Activated CD4-positive, alpha-beta memory T cell treated with anti-CD3 and anti-CD28 coated beads for 36 hours (primary cell): ENCODE results near the gene ZDHHC12. TPM values are rescaled to one million over a fixed set of nuclear protein-coding genes. Genes with fewer than 3 reads are reported as not detected.
A peak's percentile ranks its signal among the peaks of the same experiment; 100 is the strongest.
"Not testable (repeated sequence)": the region's sequence is repeated elsewhere in the genome, so short reads cannot be mapped to it uniquely, and the experiment has no call there.

ENCODE experiments used
- CTCF ChIA-PET: fragments of 350-600 bp; sonication (Branson Sonifier 250); formaldehyde crosslinking; loops from one replicate; lab custom pipeline; 2021; ENCODE audit warnings: antibody characterized with exemption, inconsistent platforms; lab: Charles Lee
- POLR2A ChIA-PET: fragments of 350-600 bp; sonication (Branson Sonifier 250); formaldehyde crosslinking; loops from one replicate; lab custom pipeline; 2021; ENCODE audit warnings: antibody characterized with exemption; lab: Charles Lee
- DNase-seq: peaks from one replicate; pipeline ENCODE4 v3.0.0-alpha.2; 2020
- H3K27ac Mint-ChIP-seq: one replicate; pipeline ENCODE4 v1.8.0; 2021; ENCODE audit warnings: mixed read lengths
- H3K27me3 Mint-ChIP-seq: one replicate; pipeline ENCODE4 v1.8.0; 2021; ENCODE audit warnings: mixed read lengths
- H3K36me3 Mint-ChIP-seq: one replicate; pipeline ENCODE4 v1.8.0; 2021; ENCODE audit warnings: mixed read lengths
- H3K4me1 Mint-ChIP-seq: one replicate; pipeline ENCODE4 v1.8.0; 2021; ENCODE audit warnings: low read depth, mixed read lengths
- H3K4me3 Mint-ChIP-seq: one replicate; pipeline ENCODE4 v1.8.0; 2021; ENCODE audit warnings: mild to moderate bottlenecking, mixed read lengths
- H3K9me3 Mint-ChIP-seq: one replicate; pipeline ENCODE4 v1.8.0; 2021; ENCODE audit warnings: mixed read lengths
- intact Hi-C: fragments of 100-400 bp; cut with micrococcal nuclease; formaldehyde crosslinking; loops from one replicate; pipeline ENCODE4 v1.15.1; 2023
- total RNA-seq, 2 experiments: library from RNA; stranded (reverse); gene quantifications; one replicate each; pipeline ENCODE4 v1.2.3, GENCODE V29; 2021

ZDHHC12 gene
- total RNA-seq, 2 experiments from 2014 or later: 65.8 to 68.7 TPM

DNA sequence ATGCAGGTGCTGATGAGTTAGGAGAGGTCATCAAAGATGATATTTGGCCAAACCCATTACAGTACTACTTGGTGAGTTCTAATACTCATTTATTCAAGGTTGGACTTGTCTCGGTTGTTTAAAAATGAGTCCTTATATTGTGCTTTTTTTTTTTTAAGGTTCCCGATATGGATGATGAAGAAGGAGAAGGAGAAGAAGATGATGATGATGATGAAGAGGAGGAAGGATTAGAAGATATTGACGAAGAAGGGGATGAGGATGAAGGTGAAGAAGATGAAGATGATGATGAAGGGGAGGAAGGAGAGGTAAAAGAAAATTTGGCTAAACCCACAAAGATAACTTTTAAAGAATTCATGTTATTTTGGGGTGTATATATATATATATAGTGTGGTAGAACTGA, 30.2 kb downstream of the ZDHHC12 start:
- H3K4me3 Mint-ChIP-seq, H3K9me3 Mint-ChIP-seq, intact Hi-C loops, H3K27ac Mint-ChIP-seq, DNase-seq, H3K27me3 Mint-ChIP-seq: not testable (repeated sequence)
- Mint-ChIP-seq H3K4me1 (peaks cover 20% of the 10 kb centered on the region), H3K36me3 (peaks cover 46% of the 10 kb centered on the region)
- ChIA-PET POLR2A (interaction anchor here (0.6 to 1.5 kb wide), 2 partner anchors 10 to 576 kb away, joined by 4 to 6 read pairs; no protein-coding TSS in a partner anchor), CTCF (interaction anchor here (3.3 kb wide), 1 partner anchor 9 kb away, joined by 20 read pairs; the partner anchor contains the start of gene PKN3)

DNA sequence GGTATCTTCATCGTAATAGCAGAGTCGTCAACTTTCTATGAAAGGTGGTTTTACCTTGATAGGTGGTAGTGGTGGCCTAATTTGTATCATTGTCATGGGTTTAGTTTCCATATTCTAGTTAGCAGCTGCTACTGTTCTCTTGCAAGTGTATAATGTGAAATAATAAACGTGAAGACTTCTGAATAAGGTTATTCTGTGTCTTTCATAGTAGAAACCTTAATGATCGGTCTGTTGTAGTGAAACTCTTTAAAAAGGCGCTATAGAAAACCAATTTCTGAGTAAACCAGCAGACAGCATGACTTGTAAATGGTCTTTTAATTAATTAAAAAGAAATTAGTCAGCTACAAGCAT, 33.3 kb downstream of the ZDHHC12 start:
- POLR2A ChIA-PET: interaction anchor here (1.3 to 2.2 kb wide), 2 partner anchors 11 to 355 kb away, joined by 4 to 9 read pairs; partner anchors contain the start of gene PKN3

DNA sequence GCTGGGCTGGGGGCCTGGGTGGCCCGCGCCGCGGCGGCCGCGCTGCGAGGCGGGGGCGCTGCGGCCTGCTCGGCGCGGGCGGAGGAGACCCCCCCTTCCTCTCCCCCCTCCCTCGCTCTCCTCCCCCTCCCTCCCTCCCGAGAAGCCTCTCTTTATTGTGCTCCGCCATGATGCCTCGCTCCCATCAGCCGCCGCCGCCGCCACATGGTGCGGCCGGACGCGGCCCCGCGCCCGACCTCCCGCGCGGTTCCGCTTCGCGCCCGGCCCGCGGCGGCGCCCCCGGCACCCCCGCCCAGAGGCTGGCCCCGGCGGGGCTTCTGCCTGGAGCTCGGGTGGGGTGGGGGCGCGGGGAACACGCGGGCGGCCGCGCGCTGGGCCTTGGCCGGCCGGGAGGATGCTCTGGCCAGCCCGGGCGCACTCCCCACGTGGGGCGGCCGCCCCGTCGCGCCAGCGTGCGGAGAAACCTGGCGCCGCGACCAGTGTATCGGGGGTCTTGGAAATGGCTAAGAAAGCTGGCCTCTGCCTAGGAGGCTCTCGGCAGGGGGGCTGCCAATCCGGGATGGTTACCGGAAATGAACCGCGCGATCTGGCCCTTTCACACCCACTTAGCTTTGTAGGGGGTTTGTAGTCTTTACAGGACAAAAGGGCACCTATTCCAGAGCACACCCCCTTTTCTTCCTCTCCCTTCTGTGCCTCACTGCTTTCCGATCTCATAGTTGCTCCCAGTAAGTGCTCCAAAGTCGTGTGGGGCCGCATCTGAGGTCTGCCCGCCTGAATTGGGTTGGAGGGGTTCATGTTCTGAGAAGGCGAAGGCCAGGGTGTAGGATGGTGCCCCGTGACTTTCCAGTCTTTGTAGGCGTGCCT, 33.9 kb downstream of the ZDHHC12 start:
- Mint-ChIP-seq H3K9me3 (no peaks in the 10 kb centered on the region), H3K4me1 (peaks cover 49% of the 10 kb centered on the region), H3K36me3 (peaks cover 38% of the 10 kb centered on the region), H3K27me3 (no peaks in the 10 kb centered on the region), H3K27ac (peak overlapping the region; percentile 95), H3K4me3 (peak overlapping the region; percentile 96)
- peak; percentile 60 for DNase-seq
- POLR2A ChIA-PET: interaction anchor here (0.9 to 2.2 kb wide), 6 partner anchors 7 to 354 kb away, joined by 3 to 9 read pairs (median 4); partner anchors contain the start of gene PKN3
- intact Hi-C loops: loop anchor here (1.0 to 5.0 kb wide), 4 partner anchors 12 to 257 kb away; partner anchors contain the start of genes DOLK, NUP188, PKN3 and SPTAN1
- CTCF ChIA-PET: interaction anchor here (0.6 to 2.6 kb wide), 4 partner anchors 10 to 128 kb away, joined by 3 to 6 read pairs (median 4); partner anchors contain the start of genes ENDOG and PKN3

More for the DNA sequence above, 33.3 kb downstream of the ZDHHC12 start:
- Mint-ChIP-seq H3K9me3 (no peaks in the 10 kb centered on the region), H3K27me3 (no peaks in the 10 kb centered on the region), H3K4me3 (peak overlapping the region; percentile 96), H3K4me1 (peaks cover 43% of the 10 kb centered on the region), H3K27ac (peak overlapping the region; percentile 95), H3K36me3 (peaks cover 38% of the 10 kb centered on the region)
- DNase-seq: no peak
- CTCF ChIA-PET: interaction anchor here (0.6 to 2.6 kb wide), 4 partner anchors 10 to 127 kb away, joined by 3 to 6 read pairs (median 4); partner anchors contain the start of genes ENDOG and PKN3
- intact Hi-C loops: loop anchor here (1.0 kb wide), 1 partner anchor 12 kb away; the partner anchor contains the start of gene PKN3

DNA sequence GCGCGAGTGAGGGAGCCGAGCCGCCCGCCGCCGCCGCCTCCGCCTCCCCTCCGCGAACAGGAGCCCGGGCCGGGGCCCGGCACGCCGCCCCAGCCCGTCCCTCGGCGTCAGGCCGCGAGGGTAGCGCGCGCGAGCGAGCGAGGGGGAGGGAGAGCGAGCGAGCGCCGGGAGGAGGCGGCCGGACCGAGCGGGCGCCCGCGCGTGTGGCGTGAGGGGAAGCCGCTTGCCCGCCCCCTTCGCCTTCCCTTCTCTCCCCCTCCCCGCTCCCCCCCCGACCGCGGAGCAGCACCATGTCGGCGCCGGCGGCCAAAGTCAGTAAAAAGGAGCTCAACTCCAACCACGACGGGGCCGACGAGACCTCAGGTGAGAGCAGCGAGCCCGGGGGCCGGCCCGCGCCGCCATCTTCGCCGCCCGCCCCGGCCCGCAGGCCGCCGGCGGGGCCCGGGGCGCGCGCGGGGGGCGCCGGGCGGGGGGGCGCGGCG, 34.6 kb downstream of the ZDHHC12 start:
- Mint-ChIP-seq H3K27ac (peak overlapping the region; percentile 66), H3K36me3 (peaks cover 33% of the 10 kb centered on the region), H3K4me1 (peaks cover 56% of the 10 kb centered on the region), H3K9me3 (no peaks in the 10 kb centered on the region), H3K4me3 (peak overlapping the region; percentile 48), H3K27me3 (no peaks in the 10 kb centered on the region)
- intact Hi-C loops: loop anchor here (1.0 to 5.0 kb wide), 3 partner anchors 35 to 258 kb away; partner anchors contain the start of genes DOLK, NUP188, SPTAN1 and ZDHHC12
- ChIA-PET POLR2A (interaction anchor here (0.6 to 2.2 kb wide), 8 partner anchors 8 to 129 kb away, joined by 3 to 9 read pairs (median 4); partner anchors contain the start of genes ENDOG and PKN3), CTCF (interaction anchor here (2.6 kb wide), 1 partner anchor 11 kb away, joined by 6 read pairs; no protein-coding TSS in a partner anchor)
- DNase-seq: peak; percentile 63

DNA sequence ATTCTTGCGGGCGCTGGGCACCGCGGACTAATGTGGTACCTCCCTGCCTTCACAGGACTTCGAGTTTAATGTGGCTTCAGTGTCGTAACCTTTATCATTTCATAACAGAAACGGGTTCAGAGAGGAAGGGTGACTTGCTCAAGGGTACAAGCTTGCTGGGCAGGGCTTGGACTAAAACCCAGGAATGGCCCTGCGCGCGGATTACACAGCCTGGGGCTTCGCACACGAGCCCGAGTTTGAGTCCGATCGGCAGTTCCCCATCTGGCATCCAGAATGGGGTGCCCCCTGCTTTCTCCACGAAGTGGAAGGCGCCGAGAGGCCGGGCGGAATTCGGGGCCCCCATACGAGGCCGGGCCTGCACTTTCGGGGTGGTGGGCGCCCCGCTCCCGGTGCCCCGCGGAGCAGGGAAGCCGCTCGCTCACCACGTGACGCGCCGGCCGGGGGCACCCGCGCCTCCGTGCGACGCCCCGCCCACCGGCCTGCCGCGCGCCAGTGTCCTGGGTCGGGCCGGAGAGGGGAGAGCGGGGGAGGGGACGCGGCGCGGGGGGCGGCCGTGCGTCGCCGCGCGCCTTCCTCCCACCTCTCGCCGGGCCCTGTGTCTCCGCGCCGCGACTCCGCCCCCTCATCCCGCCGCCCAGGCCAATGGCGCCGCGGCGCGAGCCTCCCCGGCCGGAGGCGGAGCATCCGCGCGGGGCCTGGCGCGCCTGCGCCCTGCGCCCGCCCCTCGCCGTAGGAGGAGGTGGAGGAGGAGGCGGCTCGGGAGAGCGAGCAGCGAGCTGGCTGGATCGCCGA, 35.2 kb downstream of the ZDHHC12 start, which contains the start of gene SET:
SET (plus strand) TSS at position 722 of the 792 bp plus-strand sequence. CDS start 361 bp downstream, outside the sequence.
- peaks cover 54% of the 10 kb centered on the region for H3K4me1 Mint-ChIP-seq
- peak; percentile 95 for DNase-seq
- H3K9me3 Mint-ChIP-seq: no peaks in the 10 kb centered on the region
- H3K36me3 Mint-ChIP-seq: peaks cover 32% of the 10 kb centered on the region
- peak within 1 kb of the TSS; percentile 81 for H3K4me3 Mint-ChIP-seq
- H3K27ac Mint-ChIP-seq: peak within 1 kb of the TSS; percentile 95
- POLR2A ChIA-PET: interaction anchor here (0.6 to 2.2 kb wide), 8 partner anchors 9 to 130 kb away, joined by 3 to 9 read pairs (median 4); partner anchors contain the start of genes ENDOG and PKN3
- CTCF ChIA-PET: interaction anchor here (2.6 kb wide), 1 partner anchor 12 kb away, joined by 6 read pairs; no protein-coding TSS in a partner anchor
- no peaks in the 10 kb centered on the region for H3K27me3 Mint-ChIP-seq
- intact Hi-C loops: loop anchor here (1.0 to 5.0 kb wide), 4 partner anchors 31 to 259 kb away; partner anchors contain the start of genes DOLK, NUP188, SPTAN1 and ZDHHC12

DNA sequence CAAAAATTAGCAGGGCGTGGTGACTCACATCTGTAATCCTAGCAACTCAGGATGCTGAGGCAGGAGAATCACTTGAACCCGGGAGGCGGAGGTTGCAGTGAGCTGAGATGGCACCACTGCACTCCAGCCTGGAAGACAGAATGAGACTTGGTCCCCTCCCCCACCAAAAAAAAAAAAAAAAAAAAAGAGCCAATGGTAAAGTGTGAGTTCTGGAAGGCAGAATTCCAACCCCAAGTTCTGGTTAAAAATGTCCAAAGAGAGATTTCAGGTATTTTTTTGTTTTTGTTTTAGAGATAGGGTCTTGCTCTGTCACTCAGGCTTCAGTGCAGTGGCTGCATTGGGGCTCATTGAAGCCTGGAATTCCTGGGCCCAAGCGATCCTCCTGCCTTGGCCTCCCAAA, 36.5 kb downstream of the ZDHHC12 start:
- Mint-ChIP-seq H3K4me1 (peaks cover 53% of the 10 kb centered on the region), H3K9me3 (no peaks in the 10 kb centered on the region), H3K36me3 (peaks cover 24% of the 10 kb centered on the region), H3K4me3 (peak overlapping the region; percentile 23), H3K27ac (peak overlapping the region; percentile 95), H3K27me3 (no peaks in the 10 kb centered on the region)
- intact Hi-C loops: loop anchor here (5.0 kb wide), 1 partner anchor 260 kb away; the partner anchor contains the start of genes DOLK and NUP188
- POLR2A ChIA-PET: no interaction called here
- DNase-seq: no peak
- CTCF ChIA-PET: interaction anchor here (0.6 kb wide), 1 partner anchor 212 kb away, joined by 3 read pairs; no protein-coding TSS in a partner anchor

DNA sequence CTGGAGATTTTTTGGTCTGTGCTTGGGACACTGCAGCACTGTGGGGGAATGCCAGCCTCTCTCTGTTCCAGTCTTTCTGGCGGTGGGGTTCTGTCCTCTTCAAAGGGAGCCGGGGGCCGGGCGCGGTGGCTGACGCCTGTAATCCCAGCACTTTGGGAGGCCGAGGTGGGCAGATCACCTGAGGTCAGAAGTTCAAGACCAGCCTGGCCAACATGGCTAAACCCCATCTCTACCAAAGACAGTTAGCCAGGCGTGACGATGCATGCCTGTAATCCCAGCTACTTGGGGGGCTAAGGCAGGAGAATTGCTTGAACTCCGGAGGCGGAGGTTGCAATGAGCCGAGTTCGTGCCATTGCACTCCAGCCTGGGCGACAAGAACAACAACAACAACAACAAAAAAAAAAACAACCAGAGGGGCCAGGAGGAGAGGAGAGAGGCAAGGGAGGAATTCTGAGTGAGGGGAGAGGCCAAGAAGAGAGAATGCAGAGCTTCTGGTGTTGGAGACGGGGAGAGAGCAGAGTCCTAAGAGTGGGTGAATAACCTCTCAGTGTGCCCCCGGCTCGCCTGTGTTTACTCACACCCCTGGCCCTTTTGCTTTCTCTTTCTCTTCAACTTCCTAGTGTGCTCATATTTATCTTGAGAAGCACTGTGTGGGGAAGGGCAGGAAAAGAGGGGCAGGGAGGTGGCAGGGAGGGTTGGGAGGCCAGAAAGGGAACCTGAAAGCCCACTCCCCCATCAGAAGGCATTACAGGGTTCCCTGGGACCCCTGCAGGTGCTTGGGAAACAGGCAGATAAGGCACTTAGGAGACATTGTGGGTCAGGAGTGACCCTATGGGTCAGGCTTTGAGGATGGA, 38.1 kb downstream of the ZDHHC12 start:
- CTCF ChIA-PET: no interaction called here
- peaks cover 44% of the 10 kb centered on the region for H3K4me1 Mint-ChIP-seq
- H3K36me3 Mint-ChIP-seq: peaks cover 11% of the 10 kb centered on the region
- DNase-seq: peak; percentile 70
- H3K9me3 Mint-ChIP-seq: no peaks in the 10 kb centered on the region
- peak overlapping the region; percentile 95 for H3K27ac Mint-ChIP-seq
- H3K4me3 Mint-ChIP-seq: peak overlapping the region; percentile 99
- H3K27me3 Mint-ChIP-seq: no peaks in the 10 kb centered on the region
- POLR2A ChIA-PET: interaction anchor here (1.0 kb wide), 1 partner anchor 16 kb away, joined by 3 read pairs; no protein-coding TSS in a partner anchor
- intact Hi-C loops: loop anchor here (2.0 to 5.0 kb wide), 3 partner anchors 17 to 315 kb away; partner anchors contain the start of genes DOLK, NUP188, PKN3 and URM1

DNA sequence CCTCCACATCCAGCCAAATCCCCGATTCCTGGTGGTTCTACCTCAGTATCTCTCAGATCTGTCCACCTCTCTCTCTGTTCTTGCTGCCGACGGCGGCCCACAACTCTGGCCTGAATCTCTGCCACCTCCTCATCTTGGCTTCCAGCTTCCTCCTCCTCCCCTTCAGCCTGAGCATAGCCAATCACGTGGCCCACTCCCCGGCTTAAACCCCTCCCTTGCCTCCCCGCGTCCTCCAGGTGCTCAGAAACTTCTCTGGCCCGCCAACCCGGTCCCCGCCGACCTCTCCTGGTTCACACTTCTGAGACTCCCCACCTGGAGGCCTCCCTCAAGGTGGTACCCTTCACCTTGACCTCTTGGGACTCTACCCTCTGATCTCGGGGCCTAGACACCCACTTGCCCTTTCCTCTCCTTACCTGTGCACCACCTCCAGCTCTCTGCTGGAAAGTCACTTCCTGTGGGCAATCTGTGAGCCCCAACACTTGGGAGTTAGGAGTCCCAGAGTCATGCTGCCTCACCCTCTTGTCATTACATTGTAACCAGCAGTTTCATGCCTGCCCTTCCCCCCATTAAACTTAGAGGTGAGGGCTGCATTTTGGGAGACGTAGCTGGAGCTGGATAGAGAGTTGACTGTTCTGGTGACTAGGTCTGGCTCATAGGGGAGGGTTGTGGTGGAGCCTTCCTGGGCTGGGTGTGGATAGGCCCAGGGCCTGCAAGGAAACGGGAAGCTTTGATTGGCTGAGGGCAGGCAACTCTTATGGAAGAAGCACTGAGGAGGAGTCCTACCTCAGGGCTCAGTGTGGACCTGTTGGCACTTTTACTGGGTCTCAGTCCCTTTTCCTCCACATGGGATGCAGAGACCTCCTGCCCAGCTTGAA, 39.4 kb downstream of the ZDHHC12 start:
- H3K9me3 Mint-ChIP-seq: no peaks in the 10 kb centered on the region
- POLR2A ChIA-PET: interaction anchor here (0.6 to 1.5 kb wide), 13 partner anchors 9 to 133 kb away, joined by 3 to 6 read pairs (median 3); partner anchors contain the start of genes PKN3, SPTAN1 and ZDHHC12
- peaks cover 44% of the 10 kb centered on the region for H3K4me1 Mint-ChIP-seq

DNA sequence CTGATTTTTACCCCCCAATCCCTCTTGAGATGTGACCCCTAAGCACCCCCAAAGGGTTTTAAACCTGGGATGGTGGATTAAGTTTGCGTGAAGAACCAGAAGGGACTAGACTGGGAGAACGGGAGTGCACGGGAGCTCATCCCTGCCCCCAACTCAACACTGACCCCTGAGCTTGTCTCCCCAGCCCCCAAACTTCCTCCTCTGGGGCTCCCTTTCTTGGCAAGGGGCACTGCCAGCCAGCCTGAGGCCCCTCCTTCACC, 39.9 kb downstream of the ZDHHC12 start:
- Mint-ChIP-seq H3K27ac (peak overlapping the region; percentile 95), H3K9me3 (no peaks in the 10 kb centered on the region), H3K4me1 (peaks cover 44% of the 10 kb centered on the region), H3K36me3 (peaks cover 6% of the 10 kb centered on the region), H3K4me3 (peak overlapping the region; percentile 99), H3K27me3 (no peaks in the 10 kb centered on the region)
- no peak for DNase-seq
- intact Hi-C loops: loop anchor here (1.0 to 2.0 kb wide), 3 partner anchors 19 to 313 kb away; partner anchors contain the start of genes DYNC2I2, PKN3 and URM1
- POLR2A ChIA-PET: interaction anchor here (0.6 to 1.5 kb wide), 11 partner anchors 8 to 132 kb away, joined by 3 to 6 read pairs (median 3); partner anchors contain the start of genes PKN3, SPTAN1 and ZDHHC12
- CTCF ChIA-PET: interaction anchor here (1.4 to 1.5 kb wide), 2 partner anchors 18 to 36 kb away, joined by 5 to 9 read pairs; partner anchors contain the start of gene PKN3

More for the DNA sequence above, 39.4 kb downstream of the ZDHHC12 start:
- peaks cover 6% of the 10 kb centered on the region for H3K36me3 Mint-ChIP-seq
- no peaks in the 10 kb centered on the region for H3K27me3 Mint-ChIP-seq
- H3K27ac Mint-ChIP-seq: peak overlapping the region; percentile 95
- intact Hi-C loops: loop anchor here (1.0 to 5.0 kb wide), 4 partner anchors 18 to 314 kb away; partner anchors contain the start of genes DOLK, DYNC2I2, NUP188 and PKN3
- H3K4me3 Mint-ChIP-seq: peak overlapping the region; percentile 99
- CTCF ChIA-PET: interaction anchor here (1.0 to 1.5 kb wide), 4 partner anchors 16 to 344 kb away, joined by 3 to 9 read pairs (median 4); partner anchors contain the start of genes PKN3 and SH3GLB2
- peak; percentile 90 for DNase-seq
